ENCODE data around the gene ACTR8. TPM values are rescaled to one million over a fixed set of nuclear protein-coding genes. Genes with fewer than 3 reads are reported as not detected.

Gene ACTR8
- total RNA-seq, 2 donors from 2014 or later, result 20.6 to 54.5 TPM

DNA sequence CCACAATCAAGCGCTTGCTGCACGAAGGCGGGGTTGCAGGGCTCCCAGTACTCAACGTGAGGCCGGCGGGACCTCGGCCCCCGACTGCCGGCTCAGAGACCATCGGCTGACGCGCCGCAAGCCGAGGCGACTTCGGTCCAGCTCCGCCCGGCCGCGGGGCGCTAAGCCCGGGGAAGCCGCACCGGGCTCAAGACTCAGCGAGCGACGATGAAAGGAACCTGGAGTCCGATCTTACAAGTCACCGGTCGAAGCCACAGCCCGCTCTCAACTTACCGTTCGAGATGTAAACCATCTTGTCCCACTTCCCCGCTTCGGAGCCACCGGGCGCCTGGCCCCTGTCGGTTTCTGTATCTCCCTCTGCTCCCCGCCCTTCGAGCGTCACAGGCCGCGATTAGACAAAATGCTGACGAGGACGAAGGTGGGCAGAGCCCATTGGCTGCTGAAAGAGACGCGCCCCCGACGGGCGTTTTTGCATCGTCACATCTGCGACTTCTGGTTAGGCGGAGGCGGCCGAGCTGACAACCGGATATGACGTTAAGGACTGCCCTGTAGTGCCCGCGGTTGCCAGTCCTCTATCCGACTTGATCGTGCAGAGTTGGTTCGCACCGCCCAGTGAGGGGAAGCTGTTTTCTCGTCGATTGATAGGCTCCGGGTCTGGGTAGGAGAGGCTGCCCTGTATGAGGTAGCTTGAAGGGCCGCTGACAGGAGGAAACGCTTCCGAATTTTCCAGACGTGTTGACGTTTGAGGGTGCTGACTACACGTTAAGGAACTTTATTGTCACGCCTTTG lies 9.7 kb upstream of the ACTR8 start, which contains the start of gene SELENOK:
TSS of gene SELENOK (minus strand) at position 363 of the 789 bp plus-strand sequence.
- peak; percentile 99 for DNase-seq (ENCODE audit: low spot score)
- H3K27me3 ChIP-seq (replicated peaks; ENCODE audit: insufficient read depth), result no peaks in the 10 kb centered on the region
- TF ChIP-seq POLR2A (IDR thresholded peaks at IDR 0.05), result peak; percentile 96
- TF ChIP-seq, protein P1, sequence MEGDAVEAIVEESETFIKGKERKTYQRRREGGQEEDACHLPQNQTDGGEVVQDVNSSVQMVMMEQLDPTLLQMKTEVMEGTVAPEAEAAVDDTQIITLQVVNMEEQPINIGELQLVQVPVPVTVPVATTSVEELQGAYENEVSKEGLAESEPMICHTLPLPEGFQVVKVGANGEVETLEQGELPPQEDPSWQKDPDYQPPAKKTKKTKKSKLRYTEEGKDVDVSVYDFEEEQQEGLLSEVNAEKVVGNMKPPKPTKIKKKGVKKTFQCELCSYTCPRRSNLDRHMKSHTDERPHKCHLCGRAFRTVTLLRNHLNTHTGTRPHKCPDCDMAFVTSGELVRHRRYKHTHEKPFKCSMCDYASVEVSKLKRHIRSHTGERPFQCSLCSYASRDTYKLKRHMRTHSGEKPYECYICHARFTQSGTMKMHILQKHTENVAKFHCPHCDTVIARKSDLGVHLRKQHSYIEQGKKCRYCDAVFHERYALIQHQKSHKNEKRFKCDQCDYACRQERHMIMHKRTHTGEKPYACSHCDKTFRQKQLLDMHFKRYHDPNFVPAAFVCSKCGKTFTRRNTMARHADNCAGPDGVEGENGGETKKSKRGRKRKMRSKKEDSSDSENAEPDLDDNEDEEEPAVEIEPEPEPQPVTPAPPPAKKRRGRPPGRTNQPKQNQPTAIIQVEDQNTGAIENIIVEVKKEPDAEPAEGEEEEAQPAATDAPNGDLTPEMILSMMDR (IDR thresholded peaks at IDR 0.05), result peak in 1 of 4 experiments; percentile 23
- TF ChIP-seq POLR2AphosphoS5 (IDR thresholded peaks at IDR 0.05), result peak; percentile 100
- H3K36me3 ChIP-seq, result no peaks in the 10 kb centered on the region
- under 1% methylated on average over 73 of the region's 73 CpGs for WGBS
- H3K4me1 ChIP-seq (replicated peaks), result no peaks in the 10 kb centered on the region
- intact Hi-C loops (cut with DNase I), result no loop called here
- peak within 1 kb of the TSS; percentile 92 to 93 for H3K27ac ChIP-seq
- no peaks in the 10 kb centered on the region for H3K9me3 ChIP-seq
- peak within 1 kb of the TSS; percentile 72 for H3K4me3 ChIP-seq

- Histone ChIP-seq H3K27ac (peak overlapping the region; percentile 92 to 93), H3K36me3 (no peaks in the 10 kb centered on the region), H3K4me3 (peak overlapping the region; percentile 72), H3K9me3 (no peaks in the 10 kb centered on the region), H3K4me1 (replicated peaks) (no peaks in the 10 kb centered on the region), H3K27me3 (replicated peaks; ENCODE audit: insufficient read depth) (no peaks in the 10 kb centered on the region)
- TF ChIP-seq POLR2AphosphoS5 (IDR thresholded peaks at IDR 0.05) (no peak), POLR2A (IDR thresholded peaks at IDR 0.05) (no peak)
- TF ChIP-seq, protein P1 (IDR thresholded peaks at IDR 0.05), result no peak
- peak; percentile 8 for DNase-seq (ENCODE audit: low spot score)
- WGBS, result 4% methylated on average over 21 of the region's 21 CpGs
- intact Hi-C loops (cut with DNase I), result no loop called here
Observed at GRCh38 chr3:53890726-53891475, 8.9 kb upstream of the ACTR8 start.

- DNase-seq (ENCODE audit: low spot score), result no peak
- H3K4me1 ChIP-seq (replicated peaks), result no peaks in the 10 kb centered on the region
- H3K36me3 ChIP-seq, result no peaks in the 10 kb centered on the region
- no peaks in the 10 kb centered on the region for H3K9me3 ChIP-seq
- no peaks in the 10 kb centered on the region for H3K27me3 ChIP-seq (replicated peaks; ENCODE audit: insufficient read depth)
- intact Hi-C loops (cut with DNase I), result no loop called here
- H3K27ac ChIP-seq, result no peak overlapping the region
- no peak overlapping the region for H3K4me3 ChIP-seq
- 76% methylated on average over 1 of the region's 1 CpG for WGBS
- TF ChIP-seq POLR2A (IDR thresholded peaks at IDR 0.05), result no peak
- TF ChIP-seq, protein P1 (IDR thresholded peaks at IDR 0.05), result no peak
- no peak for TF ChIP-seq POLR2AphosphoS5 (IDR thresholded peaks at IDR 0.05)
Observed at GRCh38 chr3:53888232-53888631, 6.3 kb upstream of the ACTR8 start.

DNA sequence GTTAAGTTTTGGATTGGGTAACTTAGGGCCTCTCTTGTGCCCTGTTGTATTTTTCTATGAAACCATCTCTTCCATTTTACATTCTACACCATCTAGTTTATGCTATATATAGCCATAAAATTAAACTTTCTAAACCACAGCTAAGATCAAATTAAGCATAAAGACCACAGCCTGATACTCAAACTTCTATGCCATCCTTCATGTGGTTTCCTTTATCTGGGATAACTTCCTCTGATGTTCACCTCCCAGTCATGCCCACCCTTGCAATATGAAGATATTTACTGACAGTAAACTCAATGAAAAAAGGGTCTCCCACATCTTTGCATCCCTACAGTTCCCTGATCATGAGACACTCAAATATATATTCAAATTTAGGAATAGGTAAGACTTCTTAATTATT lies 5.5 kb upstream of the ACTR8 start:
- H3K27me3 ChIP-seq (replicated peaks; ENCODE audit: insufficient read depth), result no peaks in the 10 kb centered on the region
- no peak overlapping the region for H3K27ac ChIP-seq
- no peak for TF ChIP-seq POLR2A (IDR thresholded peaks at IDR 0.05)
- TF ChIP-seq, protein P1 (IDR thresholded peaks at IDR 0.05), result no peak
- TF ChIP-seq POLR2AphosphoS5 (IDR thresholded peaks at IDR 0.05), result no peak
- H3K36me3 ChIP-seq, result no peaks in the 10 kb centered on the region
- no peaks in the 10 kb centered on the region for H3K4me1 ChIP-seq (replicated peaks)
- intact Hi-C loops (cut with DNase I), result no loop called here
- no peak overlapping the region for H3K4me3 ChIP-seq
- H3K9me3 ChIP-seq, result no peaks in the 10 kb centered on the region
- DNase-seq (ENCODE audit: low spot score), result no peak

Measured in prostate gland (tissue), 2 donors.